Panc1 (cell line): ENCODE results near the gene PCED1A. TPM values are rescaled to one million over a fixed set of nuclear protein-coding genes. Genes with fewer than 3 reads are reported as not detected.

Source experiments
- ATAC-seq: fragments of 200-7000 bp; cut with Tn5 transposase; 2 replicates; pipeline ENCODE4 v1.9.1; 2020; ENCODE audit warnings: mild to moderate bottlenecking, moderate library complexity
- BruUV-seq: library from RNA; stranded (reverse); fragments of 400-500 nt; replicated peaks from 2 replicates; lab custom pipeline; 2021; lab: Mats Ljungman, UMichigan
- CTCF ChIA-PET: fragments of 300-600 bp; sonication (Branson Sonifier 250); formaldehyde crosslinking; loops from one replicate; lab custom pipeline; 2022; ENCODE audit warnings: antibody characterized with exemption; lab: Charles Lee
- POLR2A ChIA-PET: fragments of 300-600 bp; sonication (Branson Sonifier 250); formaldehyde crosslinking; loops from one replicate; lab custom pipeline; 2022; ENCODE audit warnings: antibody characterized with exemption; lab: Charles Lee
- DNase-seq: peaks from one replicate; pipeline ENCODE4 v3.0.0-alpha.2; 2010; ENCODE audit warnings: low read depth, low spot score
- H3K27ac ChIP-seq: 2 replicates; pipeline ENCODE4 v1.5.1; 2011; ENCODE audit warnings: mild to moderate bottlenecking, low read length, inconsistent platforms
- H3K27me3 ChIP-seq: fragments of 200-500 bp; sonication (Bioruptor generic); 2 replicates; pipeline ENCODE4 v1.6.0; 2014; ENCODE audit warnings: low read length, inconsistent platforms; ENCODE audit not compliant: control insufficient read depth, insufficient read depth
- H3K36me3 ChIP-seq: fragments of 200-500 bp; sonication (Bioruptor generic); 2 replicates; pipeline ENCODE4 v1.5.1; 2014; ENCODE audit warnings: inconsistent platforms, mild to moderate bottlenecking, low read length, moderate library complexity; ENCODE audit not compliant: control insufficient read depth, insufficient read depth
- H3K4me1 ChIP-seq: 2 replicates; pipeline ENCODE4 v1.5.1; 2011; ENCODE audit warnings: inconsistent platforms, mild to moderate bottlenecking, low read length, moderate library complexity; ENCODE audit not compliant: control insufficient read depth, insufficient read depth
- H3K4me3 ChIP-seq, 2 experiments: 2 replicates each; pipeline ENCODE4 v1.5.1; 2011 to 2012; ENCODE audit warnings: low read depth in 2 of 2, low read length in 2 of 2, mild to moderate bottlenecking in 2 of 2, inconsistent platforms in 1 of 2, moderate library complexity in 1 of 2
- H3K9me3 ChIP-seq: fragments of 200-500 bp; sonication (Bioruptor generic); 2 replicates; pipeline ENCODE4 v1.5.1; 2014; ENCODE audit warnings: low read depth, mild to moderate bottlenecking, inconsistent platforms, low read length, moderate library complexity; ENCODE audit not compliant: control insufficient read depth, insufficient read depth
- CTCF ChIP-seq: fragments of 450-650 bp; IDR thresholded peaks from 2 replicates; pipeline ENCODE4 v1.5.1; 2017; ENCODE audit warnings: mild to moderate bottlenecking
- POLR2AphosphoS5 ChIP-seq: IDR thresholded peaks from 2 replicates; pipeline ENCODE4 v1.6.1; 2012; ENCODE audit warnings: mild to moderate bottlenecking, low read depth, low read length, moderate library complexity
- REST ChIP-seq, 2 experiments: IDR thresholded peaks; 2 replicates each; pipeline ENCODE4 v1.6.1; 2011 to 2012; ENCODE audit warnings: low read depth in 2 of 2, control low read depth in 1 of 2, low read length in 1 of 2, mild to moderate bottlenecking in 1 of 2, moderate library complexity in 1 of 2; ENCODE audit not compliant: insufficient read depth in 1 of 2
- SIN3A ChIP-seq: IDR thresholded peaks from 2 replicates; pipeline ENCODE4 v1.6.1; 2012; ENCODE audit warnings: low read depth, mild to moderate bottlenecking, low read length, moderate library complexity, borderline replicate concordance; ENCODE audit not compliant: insufficient read depth
- TCF7L2 ChIP-seq: IDR thresholded peaks from 2 replicates; pipeline ENCODE4 v1.6.1; 2011; ENCODE audit warnings: mild to moderate bottlenecking, low read depth, low read length, inconsistent platforms
- in situ Hi-C: cut with HindIII; loops from 2 replicates; pipeline ENCODE4 v1.10.0; 2016; ENCODE audit warnings: low sequenced_read_pairs, low pct_unique_long_range_greater_than_20kb
- intact Hi-C: fragments of 100-400 bp; cut with micrococcal nuclease; formaldehyde crosslinking; loops from one replicate; pipeline ENCODE4 v1.10.0; 2022; ENCODE audit not compliant: unreplicated experiment
- total RNA-seq: library from RNA; stranded (reverse); gene quantifications from one replicate; pipeline ENCODE4 v1.2.1, GENCODE V29; 2021; ENCODE audit not compliant: unreplicated experiment

Gene PCED1A
- total RNA-seq, 1 experiment from 2014 or later, result 42.1 TPM

- ATAC-seq, result no peak
- POLR2A ChIA-PET, result no interaction called here
Measured at GRCh38 chr20:2800521-2801285, 39.8 kb downstream of the PCED1A start, which contains the start of gene CPXM1. CPXM1 (minus strand) TSS chr20:2800627; CDS start chr20:2800572, 55 bp downstream.

More at GRCh38 chr20:2800521-2801285, 39.8 kb downstream of the PCED1A start, which contains the start of gene CPXM1:
- H3K9me3 ChIP-seq, result no peaks in the 10 kb centered on the region
- in situ Hi-C loops, result no loop called here
- peaks cover 7% of the 10 kb centered on the region; the same call in 1 of the 2 replicates for H3K27me3 ChIP-seq
- peak within 1 kb of the TSS in 1 of 2 experiments; percentile 31; a peak in 1 of 4 replicates for H3K4me3 ChIP-seq
- intact Hi-C loops, result no loop called here
- no peaks in the 10 kb centered on the region for H3K36me3 ChIP-seq
- H3K4me1 ChIP-seq, result no peaks in the 10 kb centered on the region; the same call in 1 of the 2 replicates
- DNase-seq, result no peak
- H3K27ac ChIP-seq, result no peak within 1 kb of the TSS
- no peak for TF ChIP-seq TCF7L2
- TF ChIP-seq REST (IDR thresholded peaks at IDR 0.05; ENCODE audit: insufficient read depth in 1 of 2, low read depth in 2 of 2, low read length in 1 of 2), result no peak
- no peak for TF ChIP-seq POLR2AphosphoS5
- no peak for TF ChIP-seq CTCF
- TF ChIP-seq SIN3A, result no peak
- CTCF ChIA-PET, result no interaction called here
- no TSS peak for BruUV-seq
